ENCODE data around the gene DDC.

Gene DDC

DNA sequence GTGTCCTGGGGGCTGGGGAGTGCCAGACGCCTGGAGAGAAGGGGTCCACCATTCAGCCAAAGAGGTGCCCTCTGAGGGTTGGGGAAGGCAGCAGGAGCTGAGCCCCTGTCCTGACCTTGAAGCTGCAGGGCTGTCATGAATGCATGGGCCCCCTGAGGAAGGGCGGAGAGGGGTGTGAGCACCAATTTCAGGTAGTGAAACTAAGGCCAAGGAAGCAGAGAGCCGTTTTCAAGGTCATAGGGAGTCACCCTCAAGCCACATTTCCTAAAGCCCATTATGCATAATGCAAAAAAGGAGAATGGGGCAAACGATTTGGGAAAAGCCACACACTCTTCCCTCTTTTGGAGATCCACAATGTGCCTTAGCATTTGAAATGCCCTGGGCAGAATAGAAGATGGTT, 152.2 kb downstream of the DDC start:
- DNase-seq (ENCODE audit: low read depth), result no peak

DNA sequence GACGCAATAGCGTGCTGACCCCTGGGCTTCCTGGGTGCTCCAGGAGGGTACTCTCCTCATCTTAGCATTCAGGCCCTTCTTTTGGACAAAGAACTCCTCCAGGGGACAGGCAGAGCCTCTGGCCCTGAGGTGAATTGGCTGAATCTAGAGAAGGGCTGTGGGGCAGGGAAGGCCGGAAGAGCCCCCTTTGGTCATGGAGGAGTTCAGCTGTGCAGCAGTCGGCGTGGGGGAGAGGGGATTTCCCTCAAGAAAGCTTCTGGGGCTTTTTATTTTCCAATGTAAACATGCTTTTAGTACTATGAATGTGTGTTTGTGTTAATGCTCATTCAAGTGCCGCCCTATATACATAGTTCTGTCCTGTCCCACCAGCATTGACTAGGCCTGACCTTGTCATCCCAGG, 153.9 kb downstream of the DDC start:
- no peak for DNase-seq (ENCODE audit: low read depth)

DNA sequence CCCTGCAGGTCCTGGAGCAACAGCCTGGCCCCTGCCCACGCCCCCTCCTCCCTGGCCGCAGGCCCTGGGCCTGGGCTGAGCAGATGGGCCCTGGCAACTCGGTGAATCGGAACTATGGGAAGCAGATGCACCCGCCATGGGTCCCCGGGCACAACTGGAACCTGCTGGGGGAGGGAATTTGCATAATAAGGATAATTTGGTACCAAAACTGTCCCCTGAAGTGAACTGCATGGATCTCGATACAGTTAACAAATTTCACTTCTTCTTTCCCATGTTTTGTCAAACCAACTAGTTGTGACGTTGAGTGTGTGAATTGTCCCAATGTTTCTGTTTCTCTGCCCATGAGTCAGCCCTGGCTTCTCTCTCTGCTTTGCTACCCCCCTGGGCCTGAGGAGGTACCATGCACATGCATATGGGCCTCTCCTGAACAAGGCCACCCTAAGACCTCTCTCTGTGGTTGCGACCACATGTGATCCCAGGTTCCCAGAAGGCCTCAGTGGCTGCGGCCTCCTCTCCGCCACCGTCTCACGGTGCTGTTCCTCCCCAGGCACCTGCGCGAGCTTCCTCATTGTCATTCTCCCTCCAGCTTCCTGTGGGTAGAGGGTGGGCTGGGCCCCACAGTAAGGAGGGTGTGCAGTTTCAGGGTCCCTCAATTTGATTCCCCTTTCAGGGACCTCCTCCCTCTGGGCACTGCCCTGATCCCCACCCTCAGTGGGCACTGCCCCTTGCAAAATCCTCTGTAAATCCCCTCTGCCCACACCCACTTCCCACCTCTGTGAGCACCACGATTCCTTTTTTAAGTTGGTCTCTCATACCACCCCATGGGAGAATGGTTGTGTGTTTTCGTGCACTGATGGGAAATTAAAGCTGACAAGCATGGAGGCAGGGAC, 155.1 kb downstream of the DDC start:
- no peak for DNase-seq (ENCODE audit: low read depth)
